Measurements from ENCODE around the gene ARHGEF3. TPM values are rescaled to one million over a fixed set of nuclear protein-coding genes. Genes with fewer than 3 reads are reported as not detected.

Gene ARHGEF3
- total RNA-seq, 6 experiments from 2014 or later = 1.0 to 2.9 (median 1.6) TPM

DNA sequence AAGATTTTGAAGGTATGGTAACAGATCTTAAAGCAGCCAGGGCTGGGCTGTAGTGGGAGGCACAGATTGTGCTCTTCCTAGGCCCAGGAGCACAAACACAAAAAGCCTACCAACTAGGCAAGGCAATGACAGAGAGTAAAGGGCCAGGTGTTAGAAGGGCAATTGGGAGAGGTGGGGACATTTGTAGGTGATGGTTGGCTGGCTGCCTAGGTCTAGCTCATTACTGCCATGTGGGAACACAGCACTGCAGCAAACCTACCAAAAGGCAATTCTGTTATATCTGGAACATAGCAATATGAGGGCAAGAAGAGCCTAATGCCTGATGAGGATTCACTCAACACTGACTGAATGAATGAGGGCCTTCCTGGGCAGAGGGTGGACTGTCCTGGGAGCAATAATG is 30.4 kb downstream of the ARHGEF3 start:
- Histone ChIP-seq H3K4me1 (no peaks in the 10 kb centered on the region), H3K27me3 (no peaks in the 10 kb centered on the region), H3K36me3 (no peaks in the 10 kb centered on the region), H3K4me3 (no peak overlapping the region), H3K9me3 (no peaks in the 10 kb centered on the region), H3K27ac (no peak overlapping the region)
- DNase-seq (no peak), ATAC-seq (no peak)
- TF ChIP-seq, protein P1, sequence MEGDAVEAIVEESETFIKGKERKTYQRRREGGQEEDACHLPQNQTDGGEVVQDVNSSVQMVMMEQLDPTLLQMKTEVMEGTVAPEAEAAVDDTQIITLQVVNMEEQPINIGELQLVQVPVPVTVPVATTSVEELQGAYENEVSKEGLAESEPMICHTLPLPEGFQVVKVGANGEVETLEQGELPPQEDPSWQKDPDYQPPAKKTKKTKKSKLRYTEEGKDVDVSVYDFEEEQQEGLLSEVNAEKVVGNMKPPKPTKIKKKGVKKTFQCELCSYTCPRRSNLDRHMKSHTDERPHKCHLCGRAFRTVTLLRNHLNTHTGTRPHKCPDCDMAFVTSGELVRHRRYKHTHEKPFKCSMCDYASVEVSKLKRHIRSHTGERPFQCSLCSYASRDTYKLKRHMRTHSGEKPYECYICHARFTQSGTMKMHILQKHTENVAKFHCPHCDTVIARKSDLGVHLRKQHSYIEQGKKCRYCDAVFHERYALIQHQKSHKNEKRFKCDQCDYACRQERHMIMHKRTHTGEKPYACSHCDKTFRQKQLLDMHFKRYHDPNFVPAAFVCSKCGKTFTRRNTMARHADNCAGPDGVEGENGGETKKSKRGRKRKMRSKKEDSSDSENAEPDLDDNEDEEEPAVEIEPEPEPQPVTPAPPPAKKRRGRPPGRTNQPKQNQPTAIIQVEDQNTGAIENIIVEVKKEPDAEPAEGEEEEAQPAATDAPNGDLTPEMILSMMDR (IDR thresholded peaks at IDR 0.05) = no peak
- no peak for TF ChIP-seq POLR2A (IDR thresholded peaks at IDR 0.05)
- intact Hi-C loops (cut with DNase I) = no loop called here

DNA sequence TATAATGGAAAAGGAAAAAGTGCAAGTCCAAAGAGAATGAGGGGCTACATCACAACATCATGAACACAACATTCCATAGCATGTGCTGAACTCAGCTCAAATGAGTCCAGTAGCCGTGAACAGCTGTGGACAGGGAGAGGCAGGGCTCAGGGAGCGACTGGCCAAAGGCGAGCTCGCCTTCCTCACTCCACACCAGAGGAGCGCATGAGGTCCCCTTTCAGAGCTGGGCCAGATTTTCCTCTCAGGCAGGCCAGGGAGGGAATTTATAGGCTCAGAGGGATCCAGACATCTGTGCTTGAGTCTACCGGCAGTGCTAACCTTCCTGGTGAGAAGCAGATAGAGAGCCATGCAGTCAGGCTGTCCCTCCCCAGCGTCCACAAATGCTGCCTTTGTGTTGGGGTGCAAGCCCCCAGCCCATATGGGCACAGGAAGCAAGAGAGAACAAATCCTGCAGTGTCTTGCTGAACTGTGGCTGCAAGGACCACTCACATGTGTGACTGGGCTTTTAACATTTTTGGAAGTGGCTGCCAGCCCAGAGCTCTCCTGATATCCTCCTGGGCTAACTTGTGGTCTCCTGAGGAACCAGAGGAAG is 32.5 kb downstream of the ARHGEF3 start:
- no peaks in the 10 kb centered on the region for H3K27me3 ChIP-seq
- TF ChIP-seq, protein P1 (IDR thresholded peaks at IDR 0.05) = no peak
- TF ChIP-seq POLR2A (IDR thresholded peaks at IDR 0.05) = no peak
- no peak for DNase-seq
- intact Hi-C loops (cut with DNase I) = no loop called here
- no peak overlapping the region for H3K4me3 ChIP-seq
- 76% methylated on average over 3 of the region's 7 CpGs for WGBS (ENCODE audit: insufficient coverage, low coverage, low lambda C conversion rate, missing lambda C conversion rate)
- no peak overlapping the region for H3K27ac ChIP-seq
- no peaks in the 10 kb centered on the region for H3K36me3 ChIP-seq
- ATAC-seq = no peak
- no peaks in the 10 kb centered on the region for H3K4me1 ChIP-seq
- H3K9me3 ChIP-seq = no peaks in the 10 kb centered on the region

DNA sequence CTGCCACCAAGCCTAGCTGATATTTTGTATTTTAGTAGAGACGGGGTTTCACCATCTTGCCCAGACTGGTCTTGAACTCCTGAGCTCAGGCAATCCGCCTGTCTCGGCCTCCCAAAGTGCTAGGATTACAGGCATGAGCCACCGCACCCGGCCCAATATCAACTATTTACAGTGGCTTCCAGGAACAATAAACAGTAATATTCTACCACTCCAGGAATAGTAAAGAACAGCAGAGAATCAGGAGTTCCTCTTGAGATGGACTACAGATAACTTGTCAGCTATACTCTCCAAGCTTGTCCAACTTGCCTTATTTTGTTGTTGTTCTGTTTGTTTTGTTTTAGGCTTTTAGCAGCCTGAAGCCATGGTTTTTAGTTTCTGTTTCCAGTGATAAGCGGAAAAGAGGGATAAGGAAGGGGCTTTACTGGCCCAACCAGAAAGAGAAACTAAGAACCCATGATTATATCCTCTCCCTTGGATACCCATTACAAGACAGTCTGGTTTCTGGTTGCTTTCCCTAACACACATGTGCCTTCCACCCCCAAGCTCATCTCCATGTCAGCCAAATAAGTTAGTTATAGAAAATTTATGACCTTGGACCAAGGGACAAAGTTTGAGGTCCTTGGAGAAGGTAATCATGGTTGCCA is 36.7 kb downstream of the ARHGEF3 start:
- intact Hi-C loops (cut with DNase I) = no loop called here
- H3K27me3 ChIP-seq = no peaks in the 10 kb centered on the region
- no peak for TF ChIP-seq POLR2A (IDR thresholded peaks at IDR 0.05)
- TF ChIP-seq, protein P1 (IDR thresholded peaks at IDR 0.05) = no peak
- no peak for ATAC-seq
- WGBS (ENCODE audit: insufficient coverage, low coverage, low lambda C conversion rate, missing lambda C conversion rate) = 72% methylated on average over 4 of the region's 6 CpGs
- H3K9me3 ChIP-seq = no peaks in the 10 kb centered on the region
- H3K27ac ChIP-seq = no peak overlapping the region
- H3K36me3 ChIP-seq = no peaks in the 10 kb centered on the region
- no peaks in the 10 kb centered on the region for H3K4me1 ChIP-seq
- no peak overlapping the region for H3K4me3 ChIP-seq
- DNase-seq = no peak

DNA sequence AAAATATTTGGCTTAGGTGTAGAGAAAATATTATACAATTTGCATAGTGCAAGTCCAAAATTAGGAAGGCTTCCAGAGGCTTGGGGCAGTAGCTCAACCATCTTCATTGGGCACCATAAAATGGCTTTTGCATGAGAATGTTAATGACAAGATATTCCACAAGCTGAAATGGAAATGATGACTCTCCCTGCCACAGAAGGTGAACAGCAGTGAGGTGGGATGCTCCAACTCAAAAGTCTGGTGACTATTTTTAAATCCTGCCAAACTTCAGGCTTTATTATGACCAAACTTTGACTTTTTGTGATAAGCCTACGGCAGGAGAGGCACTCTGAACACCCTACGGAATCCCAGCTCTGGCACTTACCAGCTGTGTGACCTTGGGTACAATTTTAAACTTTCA is 37.6 kb downstream of the ARHGEF3 start:
- 75% methylated on average over 2 of the region's 2 CpGs for WGBS (ENCODE audit: insufficient coverage, low coverage, low lambda C conversion rate, missing lambda C conversion rate)

More for the DNA sequence above, 37.6 kb downstream of the ARHGEF3 start:
- no peak for DNase-seq
- TF ChIP-seq, protein P1 (IDR thresholded peaks at IDR 0.05) = no peak
- TF ChIP-seq POLR2A (IDR thresholded peaks at IDR 0.05) = no peak
- no peak for ATAC-seq
- H3K36me3 ChIP-seq = no peaks in the 10 kb centered on the region
- no peaks in the 10 kb centered on the region for H3K4me1 ChIP-seq
- H3K9me3 ChIP-seq = no peaks in the 10 kb centered on the region
- no peak overlapping the region for H3K4me3 ChIP-seq
- no peak overlapping the region for H3K27ac ChIP-seq
- intact Hi-C loops (cut with DNase I) = no loop called here
- H3K27me3 ChIP-seq = no peaks in the 10 kb centered on the region
